Activated CD4-positive, CD25-positive, alpha-beta regulatory T cell treated with anti-CD3 and anti-CD28 coated beads, Interleukin-2, amount 50 U/mL, for 24 hours (primary cell): ENCODE data around the gene AGAP2.

ENCODE experiments used
- ATAC-seq, 2 donors: fragments of 150-1000 bp; cut with Tn5 transposase; one replicate each; pipeline ENCODE4 v1.10.0; 2021; ENCODE audit warnings: mild to moderate bottlenecking in 1 of 2, moderate library complexity in 1 of 2

The AGAP2 gene

DNA sequence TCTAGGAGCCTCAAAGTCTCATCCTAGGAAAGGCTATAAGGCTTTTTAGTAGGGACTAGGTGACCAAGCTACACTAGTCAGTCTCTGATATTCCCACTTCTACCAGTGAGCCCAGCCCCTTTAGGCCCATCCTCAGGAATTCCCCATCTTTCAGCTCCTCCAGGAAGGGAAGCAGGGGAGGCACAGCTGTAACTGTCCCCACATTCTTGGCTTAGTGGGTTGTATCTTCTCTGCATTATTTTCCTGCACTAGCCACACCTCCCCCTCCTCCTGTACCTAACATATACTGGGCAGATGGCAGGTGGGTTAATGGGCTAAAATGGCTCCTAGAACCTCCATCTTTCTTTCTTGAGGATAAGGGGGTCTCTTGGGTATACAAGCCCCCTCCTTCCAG lies 28.8 kb upstream of the AGAP2 start:
- ATAC-seq = no peak

GRCh38 chr12:57766464-57767304 lies 28.1 kb upstream of the AGAP2 start, which contains the start of gene CYP27B1:
Gene CYP27B1, minus strand, starts transcription at chr12:57767078. Its CDS starts 37 bp downstream, at chr12:57767041.
- ATAC-seq = no peak

GRCh38 chr12:57765698-57766463 lies 27.3 kb upstream of the AGAP2 start:
- peak; percentile 15 to 17 for ATAC-seq

- ATAC-seq = peak; percentile 75 to 77
These were observed 26.6 kb upstream of the AGAP2 start for GRCh38 chr12:57765003-57765697.

GRCh38 chr12:57764662-57765002 lies 26.1 kb upstream of the AGAP2 start:
- ATAC-seq = peak; percentile 19 to 30

GRCh38 chr12:57763881-57764661 lies 25.5 kb upstream of the AGAP2 start:
- ATAC-seq = no peak

GRCh38 chr12:57762463-57762862 lies 23.9 kb upstream of the AGAP2 start:
- ATAC-seq = no peak

GRCh38 chr12:57761391-57761998 lies 23.0 kb upstream of the AGAP2 start:
- no peak for ATAC-seq

DNA sequence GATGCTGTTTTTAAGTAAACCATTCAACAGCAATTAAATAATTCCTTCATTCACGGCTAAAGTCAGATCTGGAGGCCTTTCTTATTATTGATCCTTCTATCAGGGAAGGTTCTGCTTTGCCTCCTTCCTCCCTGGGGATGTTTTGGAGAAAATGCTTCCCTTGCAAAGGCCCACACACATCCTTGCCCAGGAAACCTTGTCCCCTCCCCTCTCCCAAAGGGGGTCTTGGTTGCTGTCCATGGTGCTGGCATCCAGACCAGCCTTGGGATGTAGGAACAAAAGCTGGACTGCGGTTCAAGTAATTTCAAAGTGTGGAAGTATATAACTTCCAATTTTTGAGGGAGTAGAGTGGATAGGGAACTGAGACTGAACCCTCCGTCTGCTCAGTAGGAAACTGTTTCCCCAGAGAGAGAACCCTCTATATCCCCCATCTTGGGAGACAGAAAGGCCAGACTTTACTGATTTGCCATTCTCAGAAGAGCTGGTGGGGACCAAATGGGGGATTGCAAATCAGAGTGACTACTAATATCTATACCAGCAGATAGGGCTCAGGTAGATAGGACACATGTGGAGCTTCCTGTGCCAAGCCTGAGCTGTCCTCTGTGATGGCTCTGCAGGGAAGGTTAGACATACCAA lies 21.9 kb upstream of the AGAP2 start:
- no peak for ATAC-seq

DNA sequence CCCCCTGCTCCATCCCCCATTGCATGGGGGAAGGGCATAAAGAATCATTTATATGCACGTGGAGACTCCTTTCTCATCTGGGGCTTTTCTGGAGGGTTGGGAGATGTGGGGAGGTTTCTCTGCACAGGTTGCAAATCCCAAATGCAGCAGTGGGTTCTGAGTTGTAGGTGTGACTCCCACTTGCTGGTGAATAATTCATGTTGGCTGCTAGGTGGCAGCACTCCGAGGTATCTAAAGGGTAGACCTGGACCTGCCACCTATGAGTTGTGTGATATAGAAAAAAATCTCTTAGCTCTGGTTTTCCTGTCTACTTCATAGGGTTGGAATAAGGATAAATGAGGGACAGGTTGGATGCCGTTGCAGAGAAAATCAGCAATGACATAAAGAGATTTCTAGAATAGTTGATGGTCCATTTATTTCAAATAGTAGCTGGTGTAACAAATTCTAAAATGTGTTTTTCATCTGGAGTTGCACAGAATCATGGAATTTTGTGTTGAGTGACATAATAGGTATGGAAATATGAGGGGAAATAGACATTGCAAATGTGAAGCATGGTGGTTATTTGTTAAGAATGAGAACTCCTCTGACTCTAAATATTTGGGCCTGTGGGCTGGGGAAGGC lies 20.9 kb upstream of the AGAP2 start:
- peak; percentile 36 to 41 for ATAC-seq

- ATAC-seq = no peak
These were observed 20.2 kb upstream of the AGAP2 start for GRCh38 chr12:57758552-57759359.

GRCh38 chr12:57757771-57758170 lies 19.2 kb upstream of the AGAP2 start:
- ATAC-seq = no peak

- ATAC-seq = peak; percentile 27 to 33
These were observed 18.1 kb upstream of the AGAP2 start for GRCh38 chr12:57756406-57757341.

DNA sequence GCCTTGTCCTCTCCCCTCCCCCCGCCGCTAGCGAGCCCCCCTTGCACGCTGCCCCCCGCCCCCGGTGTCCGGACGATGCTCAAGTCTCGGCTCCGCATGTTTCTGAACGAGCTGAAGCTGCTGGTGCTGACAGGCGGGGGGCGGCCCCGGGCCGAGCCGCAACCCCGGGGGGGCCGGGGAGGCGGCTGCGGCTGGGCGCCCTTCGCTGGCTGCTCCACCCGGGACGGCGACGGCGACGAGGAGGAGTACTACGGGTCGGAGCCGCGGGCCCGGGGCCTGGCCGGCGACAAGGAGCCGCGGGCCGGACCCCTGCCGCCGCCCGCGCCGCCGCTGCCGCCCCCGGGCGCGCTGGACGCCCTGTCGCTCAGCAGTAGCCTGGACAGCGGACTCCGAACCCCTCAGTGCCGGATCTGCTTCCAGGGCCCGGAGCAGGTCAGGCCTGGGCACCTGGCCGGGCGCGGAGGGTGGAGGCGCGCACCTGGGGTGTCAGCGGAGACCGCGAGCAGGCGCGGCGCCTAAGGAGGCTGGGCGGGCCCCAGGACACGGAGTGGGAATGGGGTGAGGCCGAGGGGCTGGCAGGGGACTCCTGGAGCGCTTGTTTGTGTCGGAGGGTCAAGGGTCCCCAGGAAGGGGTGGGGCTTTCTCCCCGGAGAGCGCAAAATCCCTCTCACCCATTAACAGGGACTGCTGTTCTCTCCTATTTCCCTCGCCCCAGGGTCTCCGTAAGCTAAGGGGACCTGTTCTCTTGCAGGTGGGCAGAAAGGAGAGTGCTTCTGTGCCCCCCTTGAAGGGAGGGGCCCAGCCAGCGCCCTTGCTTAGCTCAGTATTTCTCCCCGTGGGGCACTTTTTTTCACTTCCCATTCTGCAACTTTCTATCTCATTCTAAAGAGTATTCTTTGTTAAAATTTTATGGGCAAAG lies 17.2 kb upstream of the AGAP2 start:
- no peak for ATAC-seq

GRCh38 chr12:57755194-57755453 lies 16.6 kb upstream of the AGAP2 start:
- no peak for ATAC-seq

- ATAC-seq = peak; percentile 40 to 42
These were observed 16.1 kb upstream of the AGAP2 start, which contains the start of gene MARCHF9 for GRCh38 chr12:57754411-57755193. Gene MARCHF9, plus strand, starts transcription at chr12:57755103. Its CDS starts 426 bp downstream, at chr12:57755529.

DNA sequence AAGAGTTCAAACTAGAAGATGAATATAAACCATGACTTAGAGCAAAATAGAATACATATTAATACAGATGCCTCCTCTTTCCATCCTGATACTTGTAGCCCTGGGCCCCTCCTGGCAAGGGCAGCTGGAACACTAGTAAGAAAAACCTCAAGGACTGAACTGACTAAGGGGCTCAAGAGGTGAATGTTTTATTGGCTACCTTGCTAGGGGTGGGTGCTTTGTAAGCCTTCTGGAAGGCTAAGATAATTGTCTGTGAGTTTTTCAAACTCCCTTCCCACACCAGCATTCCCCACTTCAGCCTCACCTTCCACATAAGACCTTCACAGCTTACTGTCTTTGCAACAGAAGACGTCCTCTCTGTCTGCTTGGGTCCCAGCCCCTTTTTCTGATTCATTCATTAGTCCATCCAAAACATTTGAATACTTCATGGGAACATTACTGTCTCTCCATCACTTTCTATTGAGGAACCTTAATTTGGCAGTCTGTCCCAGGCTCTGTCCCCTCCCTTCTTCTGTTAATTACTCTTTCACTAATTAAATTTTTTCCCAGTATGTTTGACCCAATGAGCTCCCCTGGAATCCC lies 15.3 kb upstream of the AGAP2 start:
- ATAC-seq = no peak
